Suprapubic skin (tissue), 4 donors: ENCODE results near the gene LNPEP.

Source experiments
- POLR2A ChIP-seq, 2 donors: fragments of 450-650 bp; IDR thresholded peaks; one replicate each; pipeline ENCODE4 v1.6.1; 2017; ENCODE audit warnings: antibody characterized with exemption in 2 of 2, mild to moderate bottlenecking in 2 of 2, moderate library complexity in 2 of 2
- POLR2AphosphoS5 ChIP-seq, 3 donors: sonication (generic); formaldehyde crosslinking; IDR thresholded peaks; one replicate each; pipeline ENCODE4 v1.6.1; 2017; ENCODE audit warnings: antibody characterized with exemption in 3 of 3
- TF ChIP-seq, protein P1 (sequence below), 2 donors: fragments of 200-600 bp in 1 of 2; fragments of 450-650 bp in 1 of 2; sonication (generic) in 1 of 2; IDR thresholded peaks; one replicate each; pipeline ENCODE4 v1.5.1; 2016 to 2019; ENCODE audit warnings: antibody characterized with exemption in 2 of 2, mild to moderate bottlenecking in 1 of 2, moderate library complexity in 1 of 2

GRCh38 chr5:97004423-97005060, 68.7 kb downstream of the LNPEP start:
- TF ChIP-seq, protein P1, sequence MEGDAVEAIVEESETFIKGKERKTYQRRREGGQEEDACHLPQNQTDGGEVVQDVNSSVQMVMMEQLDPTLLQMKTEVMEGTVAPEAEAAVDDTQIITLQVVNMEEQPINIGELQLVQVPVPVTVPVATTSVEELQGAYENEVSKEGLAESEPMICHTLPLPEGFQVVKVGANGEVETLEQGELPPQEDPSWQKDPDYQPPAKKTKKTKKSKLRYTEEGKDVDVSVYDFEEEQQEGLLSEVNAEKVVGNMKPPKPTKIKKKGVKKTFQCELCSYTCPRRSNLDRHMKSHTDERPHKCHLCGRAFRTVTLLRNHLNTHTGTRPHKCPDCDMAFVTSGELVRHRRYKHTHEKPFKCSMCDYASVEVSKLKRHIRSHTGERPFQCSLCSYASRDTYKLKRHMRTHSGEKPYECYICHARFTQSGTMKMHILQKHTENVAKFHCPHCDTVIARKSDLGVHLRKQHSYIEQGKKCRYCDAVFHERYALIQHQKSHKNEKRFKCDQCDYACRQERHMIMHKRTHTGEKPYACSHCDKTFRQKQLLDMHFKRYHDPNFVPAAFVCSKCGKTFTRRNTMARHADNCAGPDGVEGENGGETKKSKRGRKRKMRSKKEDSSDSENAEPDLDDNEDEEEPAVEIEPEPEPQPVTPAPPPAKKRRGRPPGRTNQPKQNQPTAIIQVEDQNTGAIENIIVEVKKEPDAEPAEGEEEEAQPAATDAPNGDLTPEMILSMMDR (IDR thresholded peaks at IDR 0.05): no peak
- TF ChIP-seq POLR2AphosphoS5 (IDR thresholded peaks at IDR 0.05): no peak
- no peak for TF ChIP-seq POLR2A (IDR thresholded peaks at IDR 0.05)
